ENCODE data around the gene C10orf143.

The C10orf143 gene

GRCh38 chr10:130054021-130054420 lies 56.6 kb downstream of the C10orf143 start:
- no peak for DNase-seq (ENCODE audit: low read depth in 3 of 3, low spot score in 1 of 3)

GRCh38 chr10:130053561-130053960 lies 57.1 kb downstream of the C10orf143 start:
- DNase-seq (ENCODE audit: low read depth in 3 of 3, low spot score in 1 of 3), result no peak

- no peak for DNase-seq (ENCODE audit: low read depth in 3 of 3, low spot score in 1 of 3)
Measured at GRCh38 chr10:130052193-130052592, 58.4 kb downstream of the C10orf143 start.

GRCh38 chr10:130050721-130051120 lies 59.9 kb downstream of the C10orf143 start:
- DNase-seq (ENCODE audit: low read depth in 3 of 3, low spot score in 1 of 3), result no peak

- no peak for DNase-seq (ENCODE audit: low read depth in 3 of 3, low spot score in 1 of 3)
Measured at GRCh38 chr10:130049987-130050386, 60.6 kb downstream of the C10orf143 start.

- no peak for DNase-seq (ENCODE audit: low read depth in 3 of 3, low spot score in 1 of 3)
Measured at GRCh38 chr10:130049244-130049643, 61.4 kb downstream of the C10orf143 start.

GRCh38 chr10:130048081-130048480 lies 62.5 kb downstream of the C10orf143 start:
- DNase-seq (ENCODE audit: low read depth in 3 of 3, low spot score in 1 of 3), result no peak

GRCh38 chr10:130047336-130047735 lies 63.3 kb downstream of the C10orf143 start:
- no peak for DNase-seq (ENCODE audit: low read depth in 3 of 3, low spot score in 1 of 3)

GRCh38 chr10:130046591-130046990 lies 64.0 kb downstream of the C10orf143 start:
- DNase-seq (ENCODE audit: low read depth in 3 of 3, low spot score in 1 of 3), result no peak

- DNase-seq (ENCODE audit: low read depth in 3 of 3, low spot score in 1 of 3), result no peak
Measured at GRCh38 chr10:130045801-130046321, 64.8 kb downstream of the C10orf143 start.

GRCh38 chr10:130045091-130045652 lies 65.5 kb downstream of the C10orf143 start:
- no peak for DNase-seq (ENCODE audit: low read depth in 3 of 3, low spot score in 1 of 3)

- DNase-seq (ENCODE audit: low read depth in 3 of 3, low spot score in 1 of 3), result no peak
Measured at GRCh38 chr10:130044067-130045061, 66.3 kb downstream of the C10orf143 start.

- DNase-seq (ENCODE audit: low read depth in 3 of 3, low spot score in 1 of 3), result no peak
Measured at GRCh38 chr10:130043491-130043890, 67.1 kb downstream of the C10orf143 start.

GRCh38 chr10:130042381-130042780 lies 68.2 kb downstream of the C10orf143 start:
- DNase-seq (ENCODE audit: low read depth in 3 of 3, low spot score in 1 of 3), result no peak

- DNase-seq (ENCODE audit: low read depth in 3 of 3, low spot score in 1 of 3), result no peak
Measured at GRCh38 chr10:130041451-130042371, 68.9 kb downstream of the C10orf143 start.

GRCh38 chr10:130040817-130041330 lies 69.8 kb downstream of the C10orf143 start:
- no peak for DNase-seq (ENCODE audit: low read depth in 3 of 3, low spot score in 1 of 3)

GRCh38 chr10:130040351-130040750 lies 70.3 kb downstream of the C10orf143 start:
- no peak for DNase-seq (ENCODE audit: low read depth in 3 of 3, low spot score in 1 of 3)

GRCh38 chr10:130039141-130039540 lies 71.5 kb downstream of the C10orf143 start:
- DNase-seq (ENCODE audit: low read depth in 3 of 3, low spot score in 1 of 3), result no peak

GRCh38 chr10:130038611-130039109 lies 72.0 kb downstream of the C10orf143 start:
- no peak for DNase-seq (ENCODE audit: low read depth in 3 of 3, low spot score in 1 of 3)

GRCh38 chr10:130038019-130038555 lies 72.5 kb downstream of the C10orf143 start:
- DNase-seq (ENCODE audit: low read depth in 3 of 3, low spot score in 1 of 3), result no peak
